Measurements from ENCODE around the gene TNFRSF14.

The TNFRSF14 gene

GRCh38 chr1:2612591-2613365 lies 56.6 kb downstream of the TNFRSF14 start:
- TF ChIP-seq CTCF (conservative IDR thresholded peaks at IDR 0.05), result no peak
- no peak overlapping the region for H3K27ac ChIP-seq
